CD4-positive, alpha-beta T cell treated with Interleukin-15 for 4 hours (primary cell): Measurements from ENCODE around the gene HSD17B12.
"Not testable (repeated sequence)": the region's sequence is repeated elsewhere in the genome, so short reads cannot be mapped to it uniquely, and the experiment has no call there.

Experiments
- DNase-seq: peaks from one replicate; pipeline ENCODE4 v3.0.0-alpha.2; 2020; ENCODE audit warnings: low spot score

The HSD17B12 gene

GRCh38 chr11:43747130-43747802, 66.7 kb downstream of the HSD17B12 start:
- no peak for DNase-seq

- DNase-seq, result no peak
Measured at GRCh38 chr11:43748095-43748494, 67.6 kb downstream of the HSD17B12 start.

GRCh38 chr11:43751726-43752125, 71.2 kb downstream of the HSD17B12 start:
- DNase-seq, result no peak

GRCh38 chr11:43756575-43756974, 76.0 kb downstream of the HSD17B12 start:
- DNase-seq, result no peak

- DNase-seq, result no peak
Measured at GRCh38 chr11:43758927-43759326, 78.4 kb downstream of the HSD17B12 start.

GRCh38 chr11:43760902-43761301, 80.4 kb downstream of the HSD17B12 start:
- DNase-seq, result no peak

- no peak for DNase-seq
Measured at GRCh38 chr11:43765194-43765593, 84.7 kb downstream of the HSD17B12 start.

GRCh38 chr11:43768654-43769053, 88.1 kb downstream of the HSD17B12 start:
- DNase-seq, result not testable (repeated sequence)

GRCh38 chr11:43770173-43770572, 89.6 kb downstream of the HSD17B12 start:
- DNase-seq, result no peak

GRCh38 chr11:43772733-43773132, 92.2 kb downstream of the HSD17B12 start:
- no peak for DNase-seq

GRCh38 chr11:43774786-43775185, 94.2 kb downstream of the HSD17B12 start:
- no peak for DNase-seq

- DNase-seq, result no peak
Measured at GRCh38 chr11:43779306-43779705, 98.8 kb downstream of the HSD17B12 start.

- no peak for DNase-seq
Measured at GRCh38 chr11:43784301-43784700, 103.8 kb downstream of the HSD17B12 start.

GRCh38 chr11:43784866-43785265, 104.3 kb downstream of the HSD17B12 start:
- no peak for DNase-seq

GRCh38 chr11:43785318-43785717, 104.8 kb downstream of the HSD17B12 start:
- DNase-seq, result no peak

- no peak for DNase-seq
Measured at GRCh38 chr11:43786016-43786415, 105.5 kb downstream of the HSD17B12 start.

- no peak for DNase-seq
Measured at GRCh38 chr11:43787824-43788223, 107.3 kb downstream of the HSD17B12 start.

GRCh38 chr11:43788421-43788820, 107.9 kb downstream of the HSD17B12 start:
- DNase-seq, result no peak

GRCh38 chr11:43789700-43790443, 109.3 kb downstream of the HSD17B12 start:
- no peak for DNase-seq

GRCh38 chr11:43790444-43790794, 109.9 kb downstream of the HSD17B12 start:
- no peak for DNase-seq

- DNase-seq, result no peak
Measured at GRCh38 chr11:43797337-43797736, 116.8 kb downstream of the HSD17B12 start.

GRCh38 chr11:43797866-43798265, 117.3 kb downstream of the HSD17B12 start:
- no peak for DNase-seq

GRCh38 chr11:43802509-43802908, 122.0 kb downstream of the HSD17B12 start:
- DNase-seq, result no peak

- DNase-seq, result no peak
Measured at GRCh38 chr11:43803766-43804165, 123.2 kb downstream of the HSD17B12 start.
